ENCODE data around the gene NPEPPS.

The NPEPPS gene

DNA sequence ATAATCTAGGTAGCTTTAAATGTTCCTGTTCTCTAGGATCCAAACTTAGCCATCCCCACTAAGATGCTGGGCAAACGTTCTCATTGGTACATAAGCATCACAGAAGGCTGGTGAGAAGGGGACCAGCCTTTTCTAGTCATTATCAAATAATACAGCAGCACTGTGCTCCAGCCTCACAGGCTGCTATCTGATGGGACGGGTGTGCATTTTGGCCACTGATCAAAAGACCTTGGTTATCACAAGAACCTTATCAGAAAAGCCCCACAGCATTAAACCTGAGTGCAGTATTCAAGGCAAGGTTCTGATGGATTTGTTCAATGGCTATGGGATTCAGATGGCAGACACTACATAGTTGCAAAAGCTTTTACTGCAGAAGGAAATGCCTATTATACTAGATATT is 99.7 kb downstream of the NPEPPS start:
- no peak for DNase-seq (ENCODE audit: low read depth, low spot score)
- H3K36me3 ChIP-seq (ENCODE audit: control insufficient read depth, insufficient read depth, low read length) = no peaks in the 10 kb centered on the region
- H3K27me3 ChIP-seq (ENCODE audit: control insufficient read depth, insufficient read depth, low read length) = no peaks in the 10 kb centered on the region
- H3K9me3 ChIP-seq (ENCODE audit: control insufficient read depth, insufficient read depth, low read length) = no peaks in the 10 kb centered on the region
- H3K4me3 ChIP-seq (ENCODE audit: low read length) = no peak overlapping the region
- no peak overlapping the region for H3K27ac ChIP-seq (ENCODE audit: low read length)
- H3K4me1 ChIP-seq (ENCODE audit: control insufficient read depth, insufficient read depth, low read length) = no peaks in the 10 kb centered on the region
- no CpG with 5 or more reads among the region's 2 CpGs for WGBS (ENCODE audit: insufficient coverage, insufficient read length)

DNA sequence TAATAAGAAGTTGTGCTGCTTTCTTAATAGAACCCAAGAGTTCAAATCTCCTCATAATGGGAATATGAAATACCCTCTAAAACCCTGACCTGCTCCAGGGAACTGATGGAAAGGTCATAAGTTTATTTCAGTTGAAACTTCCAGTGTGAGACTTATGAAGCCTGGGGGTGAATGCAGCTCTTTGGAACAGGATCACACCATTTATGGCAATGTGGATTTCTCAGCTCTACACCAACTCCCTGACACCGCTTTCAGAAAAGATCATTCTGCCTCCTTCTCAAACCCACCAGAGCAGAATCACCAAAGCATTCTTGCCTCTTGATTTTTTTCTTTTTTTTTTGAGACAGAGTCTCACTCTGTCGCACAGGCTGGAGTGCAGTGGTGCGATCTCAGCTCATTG is 102.1 kb downstream of the NPEPPS start:
- DNase-seq (ENCODE audit: low read depth, low spot score) = no peak
- H3K27me3 ChIP-seq (ENCODE audit: control insufficient read depth, insufficient read depth, low read length) = no peaks in the 10 kb centered on the region
- no peaks in the 10 kb centered on the region for H3K9me3 ChIP-seq (ENCODE audit: control insufficient read depth, insufficient read depth, low read length)
- no peak overlapping the region for H3K4me3 ChIP-seq (ENCODE audit: low read length)
- H3K36me3 ChIP-seq (ENCODE audit: control insufficient read depth, insufficient read depth, low read length) = no peaks in the 10 kb centered on the region
- WGBS (ENCODE audit: insufficient coverage, insufficient read length) = no CpG with 5 or more reads among the region's 3 CpGs
- no peaks in the 10 kb centered on the region for H3K4me1 ChIP-seq (ENCODE audit: control insufficient read depth, insufficient read depth, low read length)
- no peak overlapping the region for H3K27ac ChIP-seq (ENCODE audit: low read length)

DNA sequence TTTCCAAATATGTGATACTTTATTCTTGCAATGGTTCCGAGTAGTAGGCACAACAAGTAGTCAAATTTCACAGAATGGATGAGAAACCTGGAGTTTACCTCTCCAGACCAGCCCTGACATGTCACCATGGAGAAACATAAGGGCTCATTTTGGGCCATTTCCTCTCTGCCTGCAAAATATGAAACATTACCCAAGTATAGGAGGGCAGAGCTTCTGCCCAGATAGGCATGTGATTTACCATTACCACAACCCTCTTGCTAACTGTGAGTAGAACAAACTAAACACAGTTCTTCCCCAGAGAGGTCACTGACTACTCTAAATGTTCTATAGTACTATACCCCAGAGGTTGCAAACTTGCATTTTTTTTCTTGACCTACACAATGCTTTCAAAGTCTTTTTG is 103.1 kb downstream of the NPEPPS start:
- no CpG with 5 or more reads among the region's 1 CpG for WGBS (ENCODE audit: insufficient coverage, insufficient read length)
- no peaks in the 10 kb centered on the region for H3K36me3 ChIP-seq (ENCODE audit: control insufficient read depth, insufficient read depth, low read length)
- no peak for DNase-seq (ENCODE audit: low read depth, low spot score)
- H3K4me3 ChIP-seq (ENCODE audit: low read length) = no peak overlapping the region
- H3K9me3 ChIP-seq (ENCODE audit: control insufficient read depth, insufficient read depth, low read length) = no peaks in the 10 kb centered on the region
- H3K4me1 ChIP-seq (ENCODE audit: control insufficient read depth, insufficient read depth, low read length) = no peaks in the 10 kb centered on the region
- H3K27ac ChIP-seq (ENCODE audit: low read length) = no peak overlapping the region
- H3K27me3 ChIP-seq (ENCODE audit: control insufficient read depth, insufficient read depth, low read length) = no peaks in the 10 kb centered on the region

DNA sequence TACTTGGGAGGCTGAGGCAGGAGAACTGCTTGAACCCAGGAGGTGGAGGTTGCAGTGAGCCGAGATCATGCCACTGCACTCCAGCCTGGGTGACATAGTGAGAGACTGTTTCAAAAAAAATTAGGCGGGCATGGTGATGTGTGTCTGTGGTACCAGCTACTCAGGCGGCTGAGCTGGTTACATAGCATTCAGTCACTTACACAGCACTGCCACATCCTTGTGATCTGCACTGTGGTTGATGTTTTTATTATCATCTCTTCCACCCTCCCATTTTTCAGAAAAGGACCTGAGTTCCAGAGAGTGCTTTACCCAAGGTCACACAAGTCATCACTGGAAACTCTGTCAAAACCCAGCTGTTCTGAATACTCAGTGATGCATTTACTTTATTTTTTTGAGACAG is 104.0 kb downstream of the NPEPPS start:
- Histone ChIP-seq H3K27ac (ENCODE audit: low read length) (no peak overlapping the region), H3K4me3 (ENCODE audit: low read length) (no peak overlapping the region), H3K9me3 (ENCODE audit: control insufficient read depth, insufficient read depth, low read length) (no peaks in the 10 kb centered on the region), H3K4me1 (ENCODE audit: control insufficient read depth, insufficient read depth, low read length) (no peaks in the 10 kb centered on the region), H3K27me3 (ENCODE audit: control insufficient read depth, insufficient read depth, low read length) (no peaks in the 10 kb centered on the region), H3K36me3 (ENCODE audit: control insufficient read depth, insufficient read depth, low read length) (no peaks in the 10 kb centered on the region)
- no peak for DNase-seq (ENCODE audit: low read depth, low spot score)
- WGBS (ENCODE audit: insufficient coverage, insufficient read length) = no CpG with 5 or more reads among the region's 3 CpGs

DNA sequence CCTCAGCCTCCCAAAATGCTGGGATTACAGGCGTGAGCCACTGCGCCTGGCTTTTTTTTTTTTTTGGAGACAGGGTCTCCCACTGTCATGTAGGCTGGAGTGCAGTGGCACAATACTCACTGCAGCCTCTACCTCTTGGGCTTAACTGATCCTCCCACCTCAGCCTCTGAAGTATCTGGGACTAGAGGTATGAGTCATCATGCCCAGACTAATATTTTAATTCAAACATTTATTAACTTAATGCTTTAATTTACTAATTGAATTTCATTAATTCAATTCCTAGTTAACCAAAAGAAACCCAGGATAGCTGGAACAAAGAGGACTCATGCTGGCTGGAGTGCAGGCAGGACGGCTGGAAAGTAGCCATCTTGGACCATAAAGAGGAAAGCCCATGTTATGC is 104.8 kb downstream of the NPEPPS start:
- H3K27me3 ChIP-seq (ENCODE audit: control insufficient read depth, insufficient read depth, low read length) = no peaks in the 10 kb centered on the region
- H3K4me1 ChIP-seq (ENCODE audit: control insufficient read depth, insufficient read depth, low read length) = no peaks in the 10 kb centered on the region
- no CpG with 5 or more reads among the region's 3 CpGs for WGBS (ENCODE audit: insufficient coverage, insufficient read length)
- H3K27ac ChIP-seq (ENCODE audit: low read length) = no peak overlapping the region
- no peaks in the 10 kb centered on the region for H3K36me3 ChIP-seq (ENCODE audit: control insufficient read depth, insufficient read depth, low read length)
- no peak for DNase-seq (ENCODE audit: low read depth, low spot score)
- no peak overlapping the region for H3K4me3 ChIP-seq (ENCODE audit: low read length)
- H3K9me3 ChIP-seq (ENCODE audit: control insufficient read depth, insufficient read depth, low read length) = no peaks in the 10 kb centered on the region

DNA sequence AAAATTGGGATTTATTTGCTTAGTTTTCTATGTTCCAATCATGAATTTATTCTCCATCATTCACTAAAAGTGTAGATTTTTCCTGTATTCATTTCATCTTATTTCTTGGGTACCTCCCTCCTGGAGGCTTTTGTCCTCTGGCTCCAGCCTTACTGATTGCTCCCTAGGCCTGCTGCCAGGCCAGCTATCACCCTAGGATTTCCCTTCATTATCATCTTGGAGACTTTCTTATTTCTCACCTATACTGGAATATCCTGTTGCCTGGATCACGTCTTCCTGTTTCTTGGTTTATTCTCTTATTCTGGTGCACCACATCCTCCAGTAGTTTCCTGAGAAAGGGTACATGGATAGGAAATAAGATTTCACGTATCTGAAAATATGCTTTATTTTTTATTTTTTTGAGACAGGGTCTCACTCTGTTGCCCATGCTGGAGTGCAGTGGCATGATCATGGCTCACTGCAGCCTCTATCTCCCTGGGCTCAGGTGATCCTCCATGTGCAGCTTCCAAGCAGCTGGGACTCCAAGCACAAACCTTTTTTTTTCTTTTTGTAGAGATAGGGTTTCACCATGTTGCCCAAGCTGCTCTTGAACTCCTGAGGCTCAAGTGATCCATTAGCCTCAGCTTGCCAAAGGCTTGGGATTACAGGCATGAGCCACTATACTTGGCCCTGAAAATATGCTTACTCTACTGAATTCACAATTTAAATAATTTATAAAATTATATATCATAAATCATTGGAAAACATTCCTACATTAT is 105.5 kb downstream of the NPEPPS start:
- no peaks in the 10 kb centered on the region for H3K27me3 ChIP-seq (ENCODE audit: control insufficient read depth, insufficient read depth, low read length)
- no peak overlapping the region for H3K27ac ChIP-seq (ENCODE audit: low read length)
- no peaks in the 10 kb centered on the region for H3K36me3 ChIP-seq (ENCODE audit: control insufficient read depth, insufficient read depth, low read length)
- WGBS (ENCODE audit: insufficient coverage, insufficient read length) = no CpG with 5 or more reads among the region's 2 CpGs
- H3K4me3 ChIP-seq (ENCODE audit: low read length) = no peak overlapping the region
- H3K4me1 ChIP-seq (ENCODE audit: control insufficient read depth, insufficient read depth, low read length) = no peaks in the 10 kb centered on the region
- no peak for DNase-seq (ENCODE audit: low read depth, low spot score)
- no peaks in the 10 kb centered on the region for H3K9me3 ChIP-seq (ENCODE audit: control insufficient read depth, insufficient read depth, low read length)

DNA sequence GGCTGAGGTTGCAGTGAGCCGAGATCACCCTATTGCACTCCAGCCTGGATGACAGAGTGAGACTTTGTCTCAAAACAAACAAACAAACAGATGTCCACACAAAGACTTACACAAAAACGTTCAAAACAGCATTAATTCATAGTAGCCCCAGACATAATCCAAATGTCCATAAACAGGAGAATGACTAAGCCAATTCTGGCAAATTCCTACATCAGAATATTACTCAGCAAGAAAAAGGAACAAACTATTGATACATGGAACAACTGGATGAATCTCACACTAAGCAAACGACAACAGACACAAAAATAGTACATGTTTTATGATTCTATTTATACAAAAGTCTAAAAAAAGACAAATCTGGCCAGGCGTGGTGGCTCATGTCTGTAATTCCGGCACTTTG is 108.0 kb downstream of the NPEPPS start:
- WGBS (ENCODE audit: insufficient coverage, insufficient read length) = no CpG with 5 or more reads among the region's 5 CpGs
- H3K4me1 ChIP-seq (ENCODE audit: control insufficient read depth, insufficient read depth, low read length) = no peaks in the 10 kb centered on the region
- H3K27me3 ChIP-seq (ENCODE audit: control insufficient read depth, insufficient read depth, low read length) = no peaks in the 10 kb centered on the region
- H3K36me3 ChIP-seq (ENCODE audit: control insufficient read depth, insufficient read depth, low read length) = no peaks in the 10 kb centered on the region
- H3K4me3 ChIP-seq (ENCODE audit: low read length) = no peak overlapping the region
- H3K9me3 ChIP-seq (ENCODE audit: control insufficient read depth, insufficient read depth, low read length) = no peaks in the 10 kb centered on the region
- no peak overlapping the region for H3K27ac ChIP-seq (ENCODE audit: low read length)
- no peak for DNase-seq (ENCODE audit: low read depth, low spot score)

DNA sequence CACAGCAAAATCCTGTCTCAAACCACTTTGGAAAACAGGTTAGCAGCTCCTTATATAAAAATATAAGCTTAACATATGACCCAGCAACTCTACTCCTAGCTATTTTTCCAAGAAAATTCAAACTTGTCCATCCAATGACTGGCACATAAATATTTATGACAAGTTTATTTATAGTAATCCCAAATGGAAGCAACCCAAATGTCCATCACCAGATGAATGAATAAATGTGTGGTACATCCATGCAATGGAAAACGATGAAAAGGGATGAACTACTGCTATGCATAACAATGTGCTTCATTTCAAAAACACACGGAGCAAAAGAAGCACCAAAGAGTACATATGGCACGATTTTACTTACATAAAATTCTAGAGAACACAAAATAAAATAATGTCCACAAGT is 109.2 kb downstream of the NPEPPS start:
- Histone ChIP-seq H3K27me3 (ENCODE audit: control insufficient read depth, insufficient read depth, low read length) (no peaks in the 10 kb centered on the region), H3K4me3 (ENCODE audit: low read length) (no peak overlapping the region), H3K4me1 (ENCODE audit: control insufficient read depth, insufficient read depth, low read length) (no peaks in the 10 kb centered on the region), H3K36me3 (ENCODE audit: control insufficient read depth, insufficient read depth, low read length) (no peaks in the 10 kb centered on the region), H3K9me3 (ENCODE audit: control insufficient read depth, insufficient read depth, low read length) (no peaks in the 10 kb centered on the region), H3K27ac (ENCODE audit: low read length) (no peak overlapping the region)
- WGBS (ENCODE audit: insufficient coverage, insufficient read length) = no CpG with 5 or more reads among the region's 3 CpGs
- DNase-seq (ENCODE audit: low read depth, low spot score) = no peak

DNA sequence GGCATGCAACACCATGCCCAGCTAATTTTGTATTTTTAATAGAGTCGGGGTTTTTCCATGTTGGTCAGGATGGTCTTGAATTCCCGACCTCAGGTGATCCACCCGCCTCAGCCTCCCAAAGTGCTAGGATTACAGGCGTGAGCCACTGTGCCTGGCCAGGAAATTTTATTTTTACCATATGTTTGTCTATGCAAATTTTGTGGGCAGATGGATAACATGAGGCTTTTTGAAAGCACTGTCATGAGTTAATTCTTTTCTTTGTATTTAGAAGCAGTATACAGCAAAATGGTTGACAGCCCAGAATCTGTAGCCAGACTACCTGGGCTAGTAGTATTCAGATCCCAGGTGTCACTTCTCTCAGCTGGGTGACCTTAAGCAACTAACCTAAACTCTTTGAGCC is 110.3 kb downstream of the NPEPPS start:
- H3K9me3 ChIP-seq (ENCODE audit: control insufficient read depth, insufficient read depth, low read length) = no peaks in the 10 kb centered on the region
- H3K27ac ChIP-seq (ENCODE audit: low read length) = no peak overlapping the region
- no peaks in the 10 kb centered on the region for H3K27me3 ChIP-seq (ENCODE audit: control insufficient read depth, insufficient read depth, low read length)
- no peaks in the 10 kb centered on the region for H3K36me3 ChIP-seq (ENCODE audit: control insufficient read depth, insufficient read depth, low read length)
- no peak for DNase-seq (ENCODE audit: low read depth, low spot score)
- WGBS (ENCODE audit: insufficient coverage, insufficient read length) = no CpG with 5 or more reads among the region's 4 CpGs
- H3K4me1 ChIP-seq (ENCODE audit: control insufficient read depth, insufficient read depth, low read length) = no peaks in the 10 kb centered on the region
- H3K4me3 ChIP-seq (ENCODE audit: low read length) = no peak overlapping the region

DNA sequence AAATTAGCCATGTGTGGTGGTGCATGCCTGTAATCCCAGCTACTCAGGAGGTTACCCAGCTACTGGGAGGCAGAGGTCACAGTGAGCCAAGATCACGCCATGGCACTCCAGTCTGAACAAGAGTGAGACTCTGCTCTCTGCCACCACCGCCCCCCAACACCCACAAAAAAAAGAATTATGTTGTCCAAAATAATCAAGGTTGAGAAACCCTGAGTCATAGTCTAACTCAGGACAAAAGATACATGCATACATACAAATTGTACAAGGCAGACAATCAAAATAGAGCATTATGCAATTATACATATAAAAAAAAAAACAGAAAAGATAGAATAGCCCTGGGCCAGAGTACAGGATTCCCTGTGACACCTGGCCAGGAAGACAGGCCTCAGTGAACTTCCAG is 112.2 kb downstream of the NPEPPS start:
- no peaks in the 10 kb centered on the region for H3K36me3 ChIP-seq (ENCODE audit: control insufficient read depth, insufficient read depth, low read length)
- no peak overlapping the region for H3K27ac ChIP-seq (ENCODE audit: low read length)
- no peaks in the 10 kb centered on the region for H3K27me3 ChIP-seq (ENCODE audit: control insufficient read depth, insufficient read depth, low read length)
- WGBS (ENCODE audit: insufficient coverage, insufficient read length) = no CpG with 5 or more reads among the region's 2 CpGs
- DNase-seq (ENCODE audit: low read depth, low spot score) = no peak
- no peaks in the 10 kb centered on the region for H3K9me3 ChIP-seq (ENCODE audit: control insufficient read depth, insufficient read depth, low read length)
- no peak overlapping the region for H3K4me3 ChIP-seq (ENCODE audit: low read length)
- no peaks in the 10 kb centered on the region for H3K4me1 ChIP-seq (ENCODE audit: control insufficient read depth, insufficient read depth, low read length)

DNA sequence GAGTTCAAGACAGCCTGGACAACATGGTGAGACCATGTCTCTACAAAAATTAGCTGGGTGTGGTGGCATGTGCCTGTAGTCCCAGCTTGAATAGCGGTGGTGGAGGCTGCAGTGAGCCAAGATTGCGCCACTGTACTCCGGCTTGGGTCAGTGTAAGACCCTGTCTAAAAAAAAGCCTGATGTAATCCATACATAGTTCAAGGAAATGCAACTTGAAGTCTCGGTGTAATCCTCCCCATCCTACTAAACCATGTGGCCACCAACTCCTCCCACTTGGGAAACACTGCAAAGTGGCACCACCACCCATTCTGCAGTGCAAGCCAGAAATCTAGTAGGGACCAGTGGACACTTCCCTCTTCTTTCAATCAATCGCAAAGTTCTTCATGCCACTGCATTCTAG is 113.4 kb downstream of the NPEPPS start:
- no peaks in the 10 kb centered on the region for H3K9me3 ChIP-seq (ENCODE audit: control insufficient read depth, insufficient read depth, low read length)
- no peaks in the 10 kb centered on the region for H3K27me3 ChIP-seq (ENCODE audit: control insufficient read depth, insufficient read depth, low read length)
- no peaks in the 10 kb centered on the region for H3K36me3 ChIP-seq (ENCODE audit: control insufficient read depth, insufficient read depth, low read length)
- no peaks in the 10 kb centered on the region for H3K4me1 ChIP-seq (ENCODE audit: control insufficient read depth, insufficient read depth, low read length)
- H3K27ac ChIP-seq (ENCODE audit: low read length) = no peak overlapping the region
- H3K4me3 ChIP-seq (ENCODE audit: low read length) = no peak overlapping the region
- DNase-seq (ENCODE audit: low read depth, low spot score) = no peak
- WGBS (ENCODE audit: insufficient coverage, insufficient read length) = no CpG with 5 or more reads among the region's 5 CpGs
